ENCODE results near the gene SUN2. TPM values are rescaled to one million over a fixed set of nuclear protein-coding genes. Genes with fewer than 3 reads are reported as not detected.

Gene SUN2
- total and polyA plus RNA-seq, 10 of the 15 experiments (the other 5 are each of a cell fraction or from before 2014, with no cell fraction given) = 0.18 to 107 (median 35.9) TPM

DNA sequence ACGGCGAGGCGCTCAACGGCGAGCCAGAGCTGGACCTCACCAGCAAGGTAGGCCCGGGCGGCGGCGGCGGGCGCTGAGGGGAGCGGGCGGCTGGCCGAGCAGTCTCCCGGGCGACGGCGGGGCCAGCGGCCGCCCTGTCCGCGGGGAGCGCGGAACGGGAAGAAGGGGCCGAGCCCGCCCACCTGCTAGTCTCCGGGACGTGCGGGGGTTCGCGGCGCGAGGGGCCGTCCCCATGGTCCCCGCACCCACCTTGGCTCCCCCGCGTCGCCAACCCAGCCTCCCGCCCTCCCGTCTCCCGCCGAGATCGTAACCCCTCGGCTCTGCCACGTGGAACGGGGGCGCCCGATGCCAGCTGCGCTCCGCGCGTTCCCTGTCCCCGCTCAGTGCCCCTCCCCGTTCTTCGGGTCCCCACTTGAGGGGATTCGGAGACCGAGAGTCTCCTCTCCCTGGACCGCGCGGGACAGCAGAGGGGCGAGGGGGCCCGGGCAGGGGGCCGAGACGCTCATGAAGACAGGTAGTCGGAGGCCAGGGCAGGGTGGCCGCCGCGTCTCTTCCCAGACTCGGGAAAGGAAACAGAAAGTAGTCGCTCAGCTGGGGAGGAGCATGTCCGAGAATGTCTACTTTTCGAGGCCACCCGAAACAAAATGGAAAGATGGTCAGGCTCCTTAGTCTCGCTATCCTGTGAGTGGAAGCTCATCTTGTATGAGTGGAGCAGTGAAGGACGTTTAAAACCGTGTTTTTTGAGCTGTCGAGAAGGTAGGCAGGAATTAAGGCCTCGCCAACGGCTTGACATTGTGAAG, 49.5 kb downstream of the SUN2 start (continued):
- TF ChIP-seq RCOR1 (conservative IDR thresholded peaks at IDR 0.05; ENCODE audit: low read depth, low read length) (no peak), YY1 (IDR thresholded peaks at IDR 0.05; ENCODE audit: low read depth, low read length) (no peak), KLF5 (IDR thresholded peaks at IDR 0.05; ENCODE audit: partially characterized antibody) (no peak), NRF1 (conservative IDR thresholded peaks at IDR 0.05; ENCODE audit: low read depth, low read length) (no peak), TBL1XR1 (IDR thresholded peaks at IDR 0.05; ENCODE audit: low read depth, low read length) (no peak), CEBPB (IDR thresholded peaks at IDR 0.05; ENCODE audit: borderline replicate concordance in 1 of 2, low read depth in 2 of 2, low read length in 2 of 2) (no peak), MTA2 (IDR thresholded peaks at IDR 0.05; ENCODE audit: low read depth) (no peak), JUNB (IDR thresholded peaks at IDR 0.05) (no peak), BMI1 (IDR thresholded peaks at IDR 0.05; ENCODE audit: borderline replicate concordance) (no peak), CHD4 (IDR thresholded peaks at IDR 0.05) (no peak), BACH1 (IDR thresholded peaks at IDR 0.05; ENCODE audit: borderline replicate concordance) (peak; percentile 90), TCF12 (IDR thresholded peaks at IDR 0.05; ENCODE audit: low read depth, low read length) (no peak), HDAC6 (IDR thresholded peaks at IDR 0.05; ENCODE audit: unreplicated experiment) (no peak), ETV6 (conservative IDR thresholded peaks at IDR 0.05 in 1 of 2, IDR thresholded peaks at IDR 0.05 in 1 of 2; ENCODE audit: borderline replicate concordance in 1 of 2, low read depth in 1 of 2) (no peak), IKZF1 (conservative IDR thresholded peaks at IDR 0.05) (no peak; the same call in 1 of the 2 replicates), ZBED1 (IDR thresholded peaks at IDR 0.05; ENCODE audit: borderline replicate concordance) (no peak), KDM1A (IDR thresholded peaks at IDR 0.05; ENCODE audit: borderline replicate concordance) (no peak)
- TF ChIP-seq, protein P1, sequence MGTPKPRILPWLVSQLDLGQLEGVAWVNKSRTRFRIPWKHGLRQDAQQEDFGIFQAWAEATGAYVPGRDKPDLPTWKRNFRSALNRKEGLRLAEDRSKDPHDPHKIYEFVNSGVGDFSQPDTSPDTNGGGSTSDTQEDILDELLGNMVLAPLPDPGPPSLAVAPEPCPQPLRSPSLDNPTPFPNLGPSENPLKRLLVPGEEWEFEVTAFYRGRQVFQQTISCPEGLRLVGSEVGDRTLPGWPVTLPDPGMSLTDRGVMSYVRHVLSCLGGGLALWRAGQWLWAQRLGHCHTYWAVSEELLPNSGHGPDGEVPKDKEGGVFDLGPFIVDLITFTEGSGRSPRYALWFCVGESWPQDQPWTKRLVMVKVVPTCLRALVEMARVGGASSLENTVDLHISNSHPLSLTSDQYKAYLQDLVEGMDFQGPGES (IDR thresholded peaks at IDR 0.05) = no peak
- TF ChIP-seq, protein P2, sequence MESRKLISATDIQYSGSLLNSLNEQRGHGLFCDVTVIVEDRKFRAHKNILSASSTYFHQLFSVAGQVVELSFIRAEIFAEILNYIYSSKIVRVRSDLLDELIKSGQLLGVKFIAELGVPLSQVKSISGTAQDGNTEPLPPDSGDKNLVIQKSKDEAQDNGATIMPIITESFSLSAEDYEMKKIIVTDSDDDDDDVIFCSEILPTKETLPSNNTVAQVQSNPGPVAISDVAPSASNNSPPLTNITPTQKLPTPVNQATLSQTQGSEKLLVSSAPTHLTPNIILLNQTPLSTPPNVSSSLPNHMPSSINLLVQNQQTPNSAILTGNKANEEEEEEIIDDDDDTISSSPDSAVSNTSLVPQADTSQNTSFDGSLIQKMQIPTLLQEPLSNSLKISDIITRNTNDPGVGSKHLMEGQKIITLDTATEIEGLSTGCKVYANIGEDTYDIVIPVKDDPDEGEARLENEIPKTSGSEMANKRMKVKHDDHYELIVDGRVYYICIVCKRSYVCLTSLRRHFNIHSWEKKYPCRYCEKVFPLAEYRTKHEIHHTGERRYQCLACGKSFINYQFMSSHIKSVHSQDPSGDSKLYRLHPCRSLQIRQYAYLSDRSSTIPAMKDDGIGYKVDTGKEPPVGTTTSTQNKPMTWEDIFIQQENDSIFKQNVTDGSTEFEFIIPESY (IDR thresholded peaks at IDR 0.05) = no peak
- TF ChIP-seq, protein P3, sequence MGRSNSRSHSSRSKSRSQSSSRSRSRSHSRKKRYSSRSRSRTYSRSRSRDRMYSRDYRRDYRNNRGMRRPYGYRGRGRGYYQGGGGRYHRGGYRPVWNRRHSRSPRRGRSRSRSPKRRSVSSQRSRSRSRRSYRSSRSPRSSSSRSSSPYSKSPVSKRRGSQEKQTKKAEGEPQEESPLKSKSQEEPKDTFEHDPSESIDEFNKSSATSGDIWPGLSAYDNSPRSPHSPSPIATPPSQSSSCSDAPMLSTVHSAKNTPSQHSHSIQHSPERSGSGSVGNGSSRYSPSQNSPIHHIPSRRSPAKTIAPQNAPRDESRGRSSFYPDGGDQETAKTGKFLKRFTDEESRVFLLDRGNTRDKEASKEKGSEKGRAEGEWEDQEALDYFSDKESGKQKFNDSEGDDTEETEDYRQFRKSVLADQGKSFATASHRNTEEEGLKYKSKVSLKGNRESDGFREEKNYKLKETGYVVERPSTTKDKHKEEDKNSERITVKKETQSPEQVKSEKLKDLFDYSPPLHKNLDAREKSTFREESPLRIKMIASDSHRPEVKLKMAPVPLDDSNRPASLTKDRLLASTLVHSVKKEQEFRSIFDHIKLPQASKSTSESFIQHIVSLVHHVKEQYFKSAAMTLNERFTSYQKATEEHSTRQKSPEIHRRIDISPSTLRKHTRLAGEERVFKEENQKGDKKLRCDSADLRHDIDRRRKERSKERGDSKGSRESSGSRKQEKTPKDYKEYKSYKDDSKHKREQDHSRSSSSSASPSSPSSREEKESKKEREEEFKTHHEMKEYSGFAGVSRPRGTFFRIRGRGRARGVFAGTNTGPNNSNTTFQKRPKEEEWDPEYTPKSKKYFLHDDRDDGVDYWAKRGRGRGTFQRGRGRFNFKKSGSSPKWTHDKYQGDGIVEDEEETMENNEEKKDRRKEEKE (IDR thresholded peaks at IDR 0.05) = 0 out of 2 replicates have a peak, but pooled peaks have one; percentile 56
- TF ChIP-seq, protein P4, sequence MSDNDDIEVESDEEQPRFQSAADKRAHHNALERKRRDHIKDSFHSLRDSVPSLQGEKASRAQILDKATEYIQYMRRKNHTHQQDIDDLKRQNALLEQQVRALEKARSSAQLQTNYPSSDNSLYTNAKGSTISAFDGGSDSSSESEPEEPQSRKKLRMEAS (IDR thresholded peaks at IDR 0.05; ENCODE audit: low read depth, low read length) = no peak
- TF ChIP-seq, protein P5, sequence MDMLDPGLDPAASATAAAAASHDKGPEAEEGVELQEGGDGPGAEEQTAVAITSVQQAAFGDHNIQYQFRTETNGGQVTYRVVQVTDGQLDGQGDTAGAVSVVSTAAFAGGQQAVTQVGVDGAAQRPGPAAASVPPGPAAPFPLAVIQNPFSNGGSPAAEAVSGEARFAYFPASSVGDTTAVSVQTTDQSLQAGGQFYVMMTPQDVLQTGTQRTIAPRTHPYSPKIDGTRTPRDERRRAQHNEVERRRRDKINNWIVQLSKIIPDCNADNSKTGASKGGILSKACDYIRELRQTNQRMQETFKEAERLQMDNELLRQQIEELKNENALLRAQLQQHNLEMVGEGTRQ (IDR thresholded peaks at IDR 0.05; ENCODE audit: borderline replicate concordance, low read depth, low read length) = no peak
- TF ChIP-seq, protein P6, sequence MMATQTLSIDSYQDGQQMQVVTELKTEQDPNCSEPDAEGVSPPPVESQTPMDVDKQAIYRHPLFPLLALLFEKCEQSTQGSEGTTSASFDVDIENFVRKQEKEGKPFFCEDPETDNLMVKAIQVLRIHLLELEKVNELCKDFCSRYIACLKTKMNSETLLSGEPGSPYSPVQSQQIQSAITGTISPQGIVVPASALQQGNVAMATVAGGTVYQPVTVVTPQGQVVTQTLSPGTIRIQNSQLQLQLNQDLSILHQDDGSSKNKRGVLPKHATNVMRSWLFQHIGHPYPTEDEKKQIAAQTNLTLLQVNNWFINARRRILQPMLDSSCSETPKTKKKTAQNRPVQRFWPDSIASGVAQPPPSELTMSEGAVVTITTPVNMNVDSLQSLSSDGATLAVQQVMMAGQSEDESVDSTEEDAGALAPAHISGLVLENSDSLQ (IDR thresholded peaks at IDR 0.05) = no peak

Measured in GM12878 (cell line).